Ovary (tissue), 10 donors: ENCODE data around the gene EID2. TPM values are rescaled to one million over a fixed set of nuclear protein-coding genes. Genes with fewer than 3 reads are reported as not detected.

Source experiments
- DNase-seq, 5 donors: peaks; one replicate each; pipeline ENCODE4 v3.0.0-alpha.2; 2019 to 2020
- H3K27ac ChIP-seq, 2 donors: fragments of 200-600 bp; one replicate each; pipeline versions ENCODE4 v1.5.1 to v1.8.0; 2019 to 2022
- H3K27me3 ChIP-seq: fragments of 200-600 bp; one replicate; pipeline ENCODE4 v1.8.0; 2022
- H3K36me3 ChIP-seq: fragments of 200-600 bp; sonication (generic); one replicate; pipeline ENCODE4 v1.5.1; 2019
- H3K4me1 ChIP-seq: one replicate; pipeline ENCODE4 v1.8.1; 2013; ENCODE audit warnings: mild to moderate bottlenecking, moderate library complexity; ENCODE audit not compliant: insufficient read depth
- H3K4me3 ChIP-seq: fragments of 200-600 bp; sonication (generic); one replicate; pipeline ENCODE4 v1.5.1; 2017
- H3K9me3 ChIP-seq, 2 donors: fragments of 200-600 bp in 1 of 2; sonication (generic) in 1 of 2; one replicate each; pipeline versions ENCODE4 v1.5.1 to v1.8.1; 2013 to 2019; ENCODE audit warnings: mild to moderate bottlenecking in 1 of 2, moderate library complexity in 1 of 2
- CTCF ChIP-seq, 3 donors: fragments of 450-650 bp in 2 of 3; fragments of 200-600 bp in 1 of 3; IDR thresholded peaks; one replicate each; pipeline versions ENCODE4 v1.5.1 to v1.8.0; 2016 to 2022; ENCODE audit warnings: antibody characterized with exemption in 3 of 3, mild to moderate bottlenecking in 1 of 3
- EP300 ChIP-seq: sonication (generic); formaldehyde crosslinking; IDR thresholded peaks from one replicate; pipeline ENCODE4 v1.6.1; 2017; ENCODE audit warnings: antibody characterized with exemption
- POLR2A ChIP-seq: fragments of 450-650 bp; IDR thresholded peaks from one replicate; pipeline ENCODE4 v1.6.1; 2017; ENCODE audit warnings: antibody characterized with exemption, mild to moderate bottlenecking, moderate library complexity
- WGBS, 3 donors: extraction: QIAGEN DNeasy Blood & Tissue Kit in 1 of 3; methylation state at CpG; one replicate each; pipeline versions ENCODE4 v1.1.5 to v1.1.7; 2013 to 2017; 5-methylcytosine and 5-hydroxymethylcytosine counted together
- intact Hi-C, 4 donors: fragments of 100-400 bp; cut with DNase I; formaldehyde crosslinking; loops; one replicate each; pipeline versions ENCODE4 v1.11.0 to v1.15.1; 2022 to 2023
- long read RNA-seq, 3 donors: library from polyadenylated mRNA in 2 of 3; unstranded in 2 of 3; transcript quantifications; one replicate each; pipeline ENCODE4 v2.0.0 and lab custom pipeline, GENCODE V29; 2021 to 2026
- polyA plus RNA-seq, 2 donors: library from polyadenylated mRNA; stranded (reverse); fragments of 200-250 nt in 1 of 2; fragments of 350-450 nt in 1 of 2; fragmentation: Illumina TruSeq in 1 of 2; extraction: RNeasy Lipid Tissue Mini Kit (QIAGEN cat#74804) in 1 of 2; gene quantifications; one replicate each; pipeline ENCODE4 v1.2.3, GENCODE V29; 2013 to 2014
- total RNA-seq, 7 donors: library from RNA; depleted of rRNA in 2 of 7; stranded (reverse); fragments of >200 nt in 2 of 7; fragmentation: NEBNext Ultra II Directional in 3 of 7; extraction: Animal tissue kit (Norgen Biotek cat#: 25700) in 3 of 7; gene quantifications; one replicate each; pipeline versions ENCODE4 v1.1.0 to v1.2.4, GENCODE V29; 2016 to 2023
- donor health status: DM: no; HTN: no; CAD: no; lungs with moderate emphysema.
- donor health status: DM: no; HTN: no; CAD: no.
- donor health status: Bipolar disorder and iron deficiency.
- donor health status: DM: yes; HTN: yes; CAD: no.
- donor health status: DM: no; HTN: no; CAD: no.
- donor health status: DM: yes; HTN: yes; CAD: no.

Gene EID2
- total RNA-seq (10 to 100 TPM in 5 of 7 donors, 1 to 10 TPM in 2; 6.9 to 17.0 (median 13.1) TPM), polyA plus RNA-seq (10 to 100 TPM; 10.5 to 13.5 TPM)
- long read RNA-seq, donor 1, partial matches to known transcripts, result 0 of 3 reads
- long read RNA-seq, donor 1, other reads (novel, unspliced or antisense), result 1 of 3 reads
- long read RNA-seq, donor 2, transcript EID2-201 (1 exons, 1,629 nt), result major isoform, 28 of 28 reads
- long read RNA-seq, donor 2, partial matches to known transcripts, result 0 of 28 reads
- long read RNA-seq, donor 2, other reads (novel, unspliced or antisense), result 0 of 28 reads
- long read RNA-seq, donor 3, transcript EID2-201 (1 exons, 1,629 nt), result major isoform, 35 of 35 reads
- long read RNA-seq, donor 3, partial matches to known transcripts, result 0 of 35 reads
- long read RNA-seq, donor 3, other reads (novel, unspliced or antisense), result 0 of 35 reads

- no peaks in the 10 kb centered on the region for H3K4me1 ChIP-seq
- H3K27me3 ChIP-seq, result no peaks in the 10 kb centered on the region
- WGBS, 3 donors, result 0 to 1% (median 0%) methylated on average over 53 to 84 of the region's 84 CpGs
- TF ChIP-seq POLR2A (peak; percentile 87), EP300 (no peak), CTCF (IDR thresholded peaks at IDR 0.05) (peak; percentile 81 to 87 (median 84))
- no peaks in the 10 kb centered on the region for H3K9me3 ChIP-seq
- peak; percentile 94 to 97 (median 95) for DNase-seq
- peak within 1 kb of the TSS; percentile 60 for H3K4me3 ChIP-seq
- peak within 1 kb of the TSS; percentile 88 to 93 for H3K27ac ChIP-seq
- intact Hi-C loops, result loop anchor here (10.0 kb wide), 7 partner anchors 65 to 675 kb away; partner anchors contain the start of genes MED29 (in 1 of the 4), PAF1 (in 1 of the 4), SAMD4B (in 1 of the 4) and SUPT5H (in 1 of the 4)
- no peaks in the 10 kb centered on the region for H3K36me3 ChIP-seq
Measured at GRCh38 chr19:39539518-39540332, at the start of gene EID2. Gene EID2, minus strand, starts transcription at chr19:39540161. Its CDS starts 82 bp downstream, at chr19:39540079.

- TF ChIP-seq CTCF (IDR thresholded peaks at IDR 0.05), result no peak
- no peak for TF ChIP-seq POLR2A
- TF ChIP-seq EP300, result no peak
Measured at GRCh38 chr19:39588066-39588465, 48.1 kb upstream of the EID2 start.

GRCh38 chr19:39587496-39587895, 47.5 kb upstream of the EID2 start:
- intact Hi-C loops, result no loop called here

More at GRCh38 chr19:39588066-39588465, 48.1 kb upstream of the EID2 start:
- no peaks in the 10 kb centered on the region for H3K9me3 ChIP-seq
- H3K27ac ChIP-seq, result no peak overlapping the region
- no peak overlapping the region for H3K4me3 ChIP-seq
- no peak for DNase-seq
- WGBS, 3 donors, result 22 to 28% (median 28%) methylated on average over 2 of the region's 2 CpGs
- no peaks in the 10 kb centered on the region for H3K4me1 ChIP-seq
- no peaks in the 10 kb centered on the region for H3K27me3 ChIP-seq
- intact Hi-C loops, result no loop called here
- H3K36me3 ChIP-seq, result no peaks in the 10 kb centered on the region

More at GRCh38 chr19:39587496-39587895, 47.5 kb upstream of the EID2 start:
- no peak for DNase-seq
- no peaks in the 10 kb centered on the region for H3K27me3 ChIP-seq
- 56 to 57% (median 57%) methylated on average over 4 of the region's 4 CpGs for WGBS, 3 donors
- no peaks in the 10 kb centered on the region for H3K9me3 ChIP-seq
- H3K4me1 ChIP-seq, result no peaks in the 10 kb centered on the region
- TF ChIP-seq POLR2A (no peak), EP300 (no peak), CTCF (IDR thresholded peaks at IDR 0.05) (no peak)
- H3K4me3 ChIP-seq, result no peak overlapping the region
- no peaks in the 10 kb centered on the region for H3K36me3 ChIP-seq
- H3K27ac ChIP-seq, result no peak overlapping the region
